Esophagus squamous epithelium (tissue), 4 donors: Measurements from ENCODE around the gene SEMA6B.

ENCODE experiments used
- POLR2A ChIP-seq, 4 donors: fragments of 450-650 bp; IDR thresholded peaks; one replicate each; pipeline ENCODE4 v1.6.1; 2017; ENCODE audit warnings: antibody characterized with exemption in 4 of 4, mild to moderate bottlenecking in 4 of 4, moderate library complexity in 3 of 4
- TF ChIP-seq, protein P1 (sequence below), 6 experiments: fragments of 450-650 bp in 4 of 6; fragments of 200-600 bp in 2 of 6; sonication (generic) in 2 of 6; IDR thresholded peaks; one replicate each; pipeline ENCODE4 v1.5.1; 2016 to 2019; ENCODE audit warnings: antibody characterized with exemption in 6 of 6, mild to moderate bottlenecking in 4 of 6, moderate library complexity in 4 of 6

DNA sequence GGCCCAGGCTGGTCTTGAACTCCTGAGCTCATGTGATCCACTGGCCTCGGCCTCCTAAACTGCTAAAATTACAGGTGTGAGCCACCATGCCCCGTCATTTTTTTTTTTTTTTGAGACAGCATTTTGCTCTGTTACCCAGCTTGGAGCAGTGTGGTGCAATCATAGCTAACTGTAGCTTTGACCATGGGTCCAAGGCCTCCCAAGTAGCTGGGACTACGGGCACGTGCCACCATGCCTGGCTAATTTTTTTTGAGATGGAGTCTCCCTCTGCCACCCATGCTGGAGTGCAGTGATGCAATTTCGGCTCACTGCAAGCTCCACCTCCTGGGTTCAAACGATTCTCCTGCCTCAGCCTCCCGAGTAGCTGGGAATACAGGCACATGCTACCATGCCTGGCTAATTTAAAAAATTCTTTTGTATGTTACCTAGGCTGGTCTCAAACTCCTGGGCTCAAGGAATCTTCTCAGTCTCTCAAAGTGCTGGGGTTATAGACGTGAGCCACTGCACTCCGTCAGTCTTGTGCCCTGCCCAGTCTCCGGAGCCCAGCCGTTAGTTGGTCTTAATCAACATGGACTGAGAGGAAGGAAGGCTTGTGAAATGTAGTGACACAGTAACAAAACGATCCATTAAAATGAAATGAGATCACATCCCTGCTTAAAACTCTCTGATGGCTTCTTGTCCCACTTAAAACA is 18.2 kb downstream of the SEMA6B start:
- no peak for TF ChIP-seq POLR2A (IDR thresholded peaks at IDR 0.05)
- TF ChIP-seq, protein P1, sequence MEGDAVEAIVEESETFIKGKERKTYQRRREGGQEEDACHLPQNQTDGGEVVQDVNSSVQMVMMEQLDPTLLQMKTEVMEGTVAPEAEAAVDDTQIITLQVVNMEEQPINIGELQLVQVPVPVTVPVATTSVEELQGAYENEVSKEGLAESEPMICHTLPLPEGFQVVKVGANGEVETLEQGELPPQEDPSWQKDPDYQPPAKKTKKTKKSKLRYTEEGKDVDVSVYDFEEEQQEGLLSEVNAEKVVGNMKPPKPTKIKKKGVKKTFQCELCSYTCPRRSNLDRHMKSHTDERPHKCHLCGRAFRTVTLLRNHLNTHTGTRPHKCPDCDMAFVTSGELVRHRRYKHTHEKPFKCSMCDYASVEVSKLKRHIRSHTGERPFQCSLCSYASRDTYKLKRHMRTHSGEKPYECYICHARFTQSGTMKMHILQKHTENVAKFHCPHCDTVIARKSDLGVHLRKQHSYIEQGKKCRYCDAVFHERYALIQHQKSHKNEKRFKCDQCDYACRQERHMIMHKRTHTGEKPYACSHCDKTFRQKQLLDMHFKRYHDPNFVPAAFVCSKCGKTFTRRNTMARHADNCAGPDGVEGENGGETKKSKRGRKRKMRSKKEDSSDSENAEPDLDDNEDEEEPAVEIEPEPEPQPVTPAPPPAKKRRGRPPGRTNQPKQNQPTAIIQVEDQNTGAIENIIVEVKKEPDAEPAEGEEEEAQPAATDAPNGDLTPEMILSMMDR (IDR thresholded peaks at IDR 0.05): no peak
